Spinal cord (tissue), 10 donors: Measurements from ENCODE around the gene MYOZ2. TPM values are rescaled to one million over a fixed set of nuclear protein-coding genes. Genes with fewer than 3 reads are reported as not detected.

ENCODE experiments used
- DNase-seq, 6 donors: peaks; one replicate each; pipeline versions ENCODE4 v3.0.0 to v3.0.0-alpha.2; 2013 to 2015; ENCODE audit warnings: low spot score in 6 of 6, low read depth in 4 of 6
- H3K27ac ChIP-seq: one replicate; pipeline ENCODE4 v1.5.1; 2013; ENCODE audit warnings: low read depth, low read length, control low read depth
- H3K27me3 ChIP-seq: one replicate; pipeline ENCODE4 v1.6.1; 2013; ENCODE audit warnings: low read length; ENCODE audit not compliant: control insufficient read depth, insufficient read depth
- H3K36me3 ChIP-seq: one replicate; pipeline ENCODE4 v1.6.1; 2013; ENCODE audit warnings: low read length; ENCODE audit not compliant: control insufficient read depth, insufficient read depth
- H3K4me1 ChIP-seq: one replicate; pipeline ENCODE4 v1.6.1; 2013; ENCODE audit warnings: low read length; ENCODE audit not compliant: control insufficient read depth, insufficient read depth
- H3K4me3 ChIP-seq: one replicate; pipeline ENCODE4 v1.5.1; 2013; ENCODE audit warnings: low read depth, low read length, control low read depth
- H3K9me3 ChIP-seq: one replicate; pipeline ENCODE4 v1.6.1; 2013; ENCODE audit warnings: low read length; ENCODE audit not compliant: control insufficient read depth, insufficient read depth
- WGBS: methylation state at CpG from one replicate; pipeline ENCODE4 v1.1.5; 2013; ENCODE audit warnings: missing lambda C conversion rate; ENCODE audit not compliant: insufficient coverage; 5-methylcytosine and 5-hydroxymethylcytosine counted together
- polyA plus RNA-seq, 2 donors: library from polyadenylated mRNA; unstranded; fragments of 120-200 nt; gene quantifications; one replicate each; pipeline ENCODE4 v1.2.1, GENCODE V29; 2013; ENCODE audit not compliant: insufficient read length in 2 of 2
- total RNA-seq, 2 donors: library from RNA; depleted of rRNA in 1 of 2; stranded (reverse); fragments of 120-200 nt in 1 of 2; fragments of >200 nt in 1 of 2; gene quantifications; one replicate each; pipeline versions ENCODE4 v1.2.3 to v1.2.4, GENCODE V29; 2013 to 2014
- donor health status: healthy.

MYOZ2 gene
- total and polyA plus RNA-seq, 4 donors, result 0.30 to 0.90 (median 0.49) TPM

GRCh38 chr4:119228406-119228805 lies 92.8 kb downstream of the MYOZ2 start:
- H3K27ac ChIP-seq, result no peak overlapping the region
- peaks cover 2% of the 10 kb centered on the region for H3K9me3 ChIP-seq
- H3K4me1 ChIP-seq, result no peaks in the 10 kb centered on the region
- WGBS, result no CpG with 5 or more reads among the region's 3 CpGs
- H3K27me3 ChIP-seq, result no peaks in the 10 kb centered on the region
- no peak for DNase-seq
- no peak overlapping the region for H3K4me3 ChIP-seq
- no peaks in the 10 kb centered on the region for H3K36me3 ChIP-seq

GRCh38 chr4:119229908-119230687 lies 94.5 kb downstream of the MYOZ2 start:
- H3K9me3 ChIP-seq, result no peaks in the 10 kb centered on the region
- no peak for DNase-seq
- H3K4me1 ChIP-seq, result no peaks in the 10 kb centered on the region
- no peak overlapping the region for H3K27ac ChIP-seq
- H3K36me3 ChIP-seq, result no peaks in the 10 kb centered on the region
- no peak overlapping the region for H3K4me3 ChIP-seq
- WGBS, result 83% methylated on average over 1 of the region's 4 CpGs
- H3K27me3 ChIP-seq, result no peaks in the 10 kb centered on the region

- Histone ChIP-seq H3K4me3 (no peak overlapping the region), H3K9me3 (no peaks in the 10 kb centered on the region), H3K27ac (no peak overlapping the region), H3K4me1 (no peaks in the 10 kb centered on the region), H3K36me3 (no peaks in the 10 kb centered on the region), H3K27me3 (no peaks in the 10 kb centered on the region)
- WGBS, result 59% methylated on average over 2 of the region's 3 CpGs
- DNase-seq, result no peak
These were observed 95.9 kb downstream of the MYOZ2 start for GRCh38 chr4:119231491-119231890.

- Histone ChIP-seq H3K9me3 (no peaks in the 10 kb centered on the region), H3K27ac (no peak overlapping the region), H3K4me1 (no peaks in the 10 kb centered on the region), H3K27me3 (no peaks in the 10 kb centered on the region), H3K36me3 (no peaks in the 10 kb centered on the region), H3K4me3 (no peak overlapping the region)
- no CpG with 5 or more reads among the region's 1 CpG for WGBS
- no peak for DNase-seq
These were observed 96.7 kb downstream of the MYOZ2 start for GRCh38 chr4:119232286-119232685.

- H3K27me3 ChIP-seq, result no peaks in the 10 kb centered on the region
- no peak for DNase-seq
- no peaks in the 10 kb centered on the region for H3K36me3 ChIP-seq
- H3K4me1 ChIP-seq, result no peaks in the 10 kb centered on the region
- H3K4me3 ChIP-seq, result no peak overlapping the region
- H3K27ac ChIP-seq, result no peak overlapping the region
- H3K9me3 ChIP-seq, result no peaks in the 10 kb centered on the region
These were observed 97.6 kb downstream of the MYOZ2 start for GRCh38 chr4:119233191-119233590.

- Histone ChIP-seq H3K27me3 (no peaks in the 10 kb centered on the region), H3K36me3 (no peaks in the 10 kb centered on the region), H3K4me1 (no peaks in the 10 kb centered on the region), H3K9me3 (no peaks in the 10 kb centered on the region), H3K4me3 (no peak overlapping the region), H3K27ac (no peak overlapping the region)
- WGBS, result 80% methylated on average over 1 of the region's 3 CpGs
- DNase-seq, result no peak
These were observed 98.1 kb downstream of the MYOZ2 start for GRCh38 chr4:119233750-119234149.

- 95% methylated on average over 6 of the region's 9 CpGs for WGBS
- no peaks in the 10 kb centered on the region for H3K36me3 ChIP-seq
- DNase-seq, result no peak
- no peak overlapping the region for H3K27ac ChIP-seq
- no peaks in the 10 kb centered on the region for H3K27me3 ChIP-seq
- H3K9me3 ChIP-seq, result no peaks in the 10 kb centered on the region
- no peak overlapping the region for H3K4me3 ChIP-seq
- no peaks in the 10 kb centered on the region for H3K4me1 ChIP-seq
These were observed 101.6 kb downstream of the MYOZ2 start for GRCh38 chr4:119237201-119237600.

Other genes with a start within 250 kb of the MYOZ2 start
- 10 to 100 TPM; 11.7 to 14.3 TPM for gene SYNPO2, start 247.0 kb upstream of the MYOZ2 start, total RNA-seq
- gene SYNPO2, start 247.0 kb upstream of the MYOZ2 start, polyA plus RNA-seq, result 1 to 10 TPM; 6.1 to 7.7 TPM
- gene USP53, start 76.9 kb downstream of the MYOZ2 start, total RNA-seq, result 10 to 100 TPM; 50.9 to 54.4 TPM
- 10 to 100 TPM; 17.4 to 20.6 TPM for gene USP53, start 76.9 kb downstream of the MYOZ2 start, polyA plus RNA-seq
- not detected for gene FABP2, start 186.3 kb downstream of the MYOZ2 start, total RNA-seq
- gene FABP2, start 186.3 kb downstream of the MYOZ2 start, polyA plus RNA-seq, result not detected